Neural progenitor cell (in vitro differentiated cells): ENCODE results near the gene POLA2. TPM values are rescaled to one million over a fixed set of nuclear protein-coding genes. Genes with fewer than 3 reads are reported as not detected.

Experiments used
- DNase-seq: peaks from one replicate; pipeline ENCODE4 v3.0.0-alpha.2; 2016; ENCODE audit warnings: low spot score
- H2AFZ ChIP-seq: fragments of 200-600 bp; sonication (generic); replicated peaks from 2 replicates; pipeline ENCODE4 v1.6.1; 2016; ENCODE audit warnings: antibody characterized with exemption
- H3F3A ChIP-seq: fragments of 200-600 bp; sonication (generic); 2 replicates; pipeline ENCODE4 v1.6.1; 2016; ENCODE audit warnings: antibody characterized with exemption, low read depth
- H3K27ac ChIP-seq: fragments of 200-600 bp; sonication (generic); 2 replicates; pipeline ENCODE4 v1.5.1; 2016; ENCODE audit warnings: mild to moderate bottlenecking
- H3K27me3 ChIP-seq: fragments of 200-600 bp; sonication (generic); 2 replicates; pipeline ENCODE4 v1.6.1; 2016; ENCODE audit warnings: mild to moderate bottlenecking, moderate library complexity
- H3K36me3 ChIP-seq: fragments of 200-600 bp; sonication (generic); 2 replicates; pipeline ENCODE4 v1.5.1; 2016
- H3K4me1 ChIP-seq: fragments of 200-600 bp; sonication (generic); 2 replicates; pipeline ENCODE4 v1.6.1; 2016; ENCODE audit warnings: mixed run types
- H3K4me2 ChIP-seq: fragments of 200-600 bp; sonication (generic); 2 replicates; pipeline ENCODE4 v1.6.1; 2016
- H3K4me3 ChIP-seq: fragments of 200-600 bp; sonication (generic); 2 replicates; pipeline ENCODE4 v1.5.1; 2016
- H3K79me2 ChIP-seq: fragments of 200-600 bp; sonication (generic); 2 replicates; pipeline ENCODE4 v1.6.1; 2016; ENCODE audit warnings: low read depth
- H3K9ac ChIP-seq: fragments of 200-600 bp; sonication (generic); 2 replicates; pipeline ENCODE4 v1.6.1; 2016
- H3K9me3 ChIP-seq: fragments of 200-600 bp; sonication (generic); 2 replicates; pipeline ENCODE4 v1.5.1; 2016; ENCODE audit warnings: low read depth
- H4K20me1 ChIP-seq: fragments of 200-600 bp; sonication (generic); 2 replicates; pipeline ENCODE4 v1.6.1; 2016; ENCODE audit warnings: low read depth
- H3K27ac Mint-ChIP-seq: 3 replicates; pipeline ENCODE4 v1.8.0; 2021; ENCODE audit warnings: mixed read lengths
- H3K27me3 Mint-ChIP-seq: 2 replicates; pipeline ENCODE4 v1.8.0; 2022; ENCODE audit warnings: low read depth, mild to moderate bottlenecking, inconsistent platforms, moderate library complexity, mixed read lengths; ENCODE audit not compliant: insufficient read depth
- H3K36me3 Mint-ChIP-seq: 3 replicates; pipeline ENCODE4 v1.8.0; 2021; ENCODE audit warnings: mixed read lengths
- H3K4me1 Mint-ChIP-seq: 3 replicates; pipeline ENCODE4 v1.8.0; 2021; ENCODE audit warnings: mixed read lengths
- H3K4me3 Mint-ChIP-seq: 3 replicates; pipeline ENCODE4 v1.8.0; 2021; ENCODE audit warnings: mild to moderate bottlenecking, moderate library complexity, mixed read lengths
- H3K9me3 Mint-ChIP-seq: 3 replicates; pipeline ENCODE4 v1.8.0; 2020; ENCODE audit warnings: mixed read lengths
- EZH2 ChIP-seq: fragments of 200-600 bp; sonication (generic); IDR thresholded peaks from 2 replicates; pipeline ENCODE4 v1.6.1; 2017; ENCODE audit warnings: antibody characterized with exemption, mild to moderate bottlenecking, moderate library complexity
- EZH2phosphoT487 ChIP-seq: fragments of 200-600 bp; sonication (generic); IDR thresholded peaks from 2 replicates; pipeline ENCODE4 v1.6.1; 2017; ENCODE audit warnings: antibody characterized with exemption
- total RNA-seq: library from RNA; depleted of rRNA; stranded (reverse); fragments of >200 nt; gene quantifications from 2 replicates; pipeline ENCODE4 v1.2.3, GENCODE V29; 2015; ENCODE audit warnings: low replicate concordance
- TF ChIP-seq, protein P1 (sequence below): fragments of 200-600 bp; sonication (generic); IDR thresholded peaks from 2 replicates; pipeline ENCODE4 v1.5.1; 2017; ENCODE audit warnings: antibody characterized with exemption, mild to moderate bottlenecking

Gene POLA2
- total RNA-seq, 1 donor from 2014 or later = 33.3 TPM

DNA sequence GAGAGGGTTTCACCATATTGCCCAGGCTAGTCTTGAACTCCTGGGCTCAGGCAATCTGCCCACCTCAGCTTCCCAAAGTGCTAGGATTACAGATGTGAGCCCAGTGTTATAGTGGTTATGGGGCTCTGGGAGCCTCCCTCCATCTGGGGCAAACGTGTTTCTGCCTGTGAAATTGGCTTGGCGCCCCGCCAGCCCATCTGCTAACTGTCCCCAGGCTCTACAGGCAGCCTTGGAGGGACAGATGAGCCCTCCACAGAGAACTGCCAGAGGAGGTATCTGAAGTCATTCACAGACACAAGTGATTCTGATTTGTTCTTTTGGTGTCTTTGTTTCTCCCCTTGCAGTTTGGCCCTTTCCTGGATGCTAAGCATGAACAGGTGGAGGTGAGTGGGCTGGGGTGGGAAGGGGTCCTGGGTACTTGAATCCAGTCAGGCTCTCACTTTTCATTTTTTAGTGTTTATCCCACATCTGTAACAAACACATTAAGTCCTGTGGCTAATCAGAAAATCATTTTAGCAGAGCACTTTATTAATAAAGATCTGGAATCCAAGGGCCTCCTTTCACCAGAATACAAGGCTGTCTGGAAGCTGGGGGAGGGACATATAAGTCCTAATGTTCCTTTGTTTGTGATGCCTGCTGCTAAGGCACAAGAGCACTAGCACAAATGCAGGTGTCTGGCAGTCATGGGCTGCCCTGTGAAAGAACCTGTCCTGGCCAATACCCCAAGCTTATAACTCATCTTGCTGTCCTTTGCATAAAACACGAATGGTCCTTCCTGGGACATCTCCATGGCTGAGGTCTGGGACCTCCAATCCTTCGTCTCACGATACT lies 27.2 kb downstream of the POLA2 start:
- Histone ChIP-seq H3K27ac (no peak overlapping the region), H3K9ac (no peak overlapping the region), H4K20me1 (no peaks in the 10 kb centered on the region), H2AFZ (no peak overlapping the region), H3K4me3 (no peak overlapping the region), H3K4me2 (no peak overlapping the region), H3K9me3 (no peaks in the 10 kb centered on the region), H3K36me3 (no peaks in the 10 kb centered on the region), H3K79me2 (no peaks in the 10 kb centered on the region), H3K27me3 (no peaks in the 10 kb centered on the region), H3K4me1 (no peaks in the 10 kb centered on the region), H3F3A (no peaks in the 10 kb centered on the region)
- Mint-ChIP-seq H3K9me3 (no peaks in the 10 kb centered on the region), H3K36me3 (peaks cover 38% of the 10 kb centered on the region), H3K27ac (no peak overlapping the region), H3K4me3 (no peak overlapping the region), H3K4me1 (no peaks in the 10 kb centered on the region), H3K27me3 (peaks cover 2% of the 10 kb centered on the region)
- TF ChIP-seq, protein P1, sequence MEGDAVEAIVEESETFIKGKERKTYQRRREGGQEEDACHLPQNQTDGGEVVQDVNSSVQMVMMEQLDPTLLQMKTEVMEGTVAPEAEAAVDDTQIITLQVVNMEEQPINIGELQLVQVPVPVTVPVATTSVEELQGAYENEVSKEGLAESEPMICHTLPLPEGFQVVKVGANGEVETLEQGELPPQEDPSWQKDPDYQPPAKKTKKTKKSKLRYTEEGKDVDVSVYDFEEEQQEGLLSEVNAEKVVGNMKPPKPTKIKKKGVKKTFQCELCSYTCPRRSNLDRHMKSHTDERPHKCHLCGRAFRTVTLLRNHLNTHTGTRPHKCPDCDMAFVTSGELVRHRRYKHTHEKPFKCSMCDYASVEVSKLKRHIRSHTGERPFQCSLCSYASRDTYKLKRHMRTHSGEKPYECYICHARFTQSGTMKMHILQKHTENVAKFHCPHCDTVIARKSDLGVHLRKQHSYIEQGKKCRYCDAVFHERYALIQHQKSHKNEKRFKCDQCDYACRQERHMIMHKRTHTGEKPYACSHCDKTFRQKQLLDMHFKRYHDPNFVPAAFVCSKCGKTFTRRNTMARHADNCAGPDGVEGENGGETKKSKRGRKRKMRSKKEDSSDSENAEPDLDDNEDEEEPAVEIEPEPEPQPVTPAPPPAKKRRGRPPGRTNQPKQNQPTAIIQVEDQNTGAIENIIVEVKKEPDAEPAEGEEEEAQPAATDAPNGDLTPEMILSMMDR = no peak
- no peak for TF ChIP-seq EZH2phosphoT487
- no peak for TF ChIP-seq EZH2
- DNase-seq = no peak

DNA sequence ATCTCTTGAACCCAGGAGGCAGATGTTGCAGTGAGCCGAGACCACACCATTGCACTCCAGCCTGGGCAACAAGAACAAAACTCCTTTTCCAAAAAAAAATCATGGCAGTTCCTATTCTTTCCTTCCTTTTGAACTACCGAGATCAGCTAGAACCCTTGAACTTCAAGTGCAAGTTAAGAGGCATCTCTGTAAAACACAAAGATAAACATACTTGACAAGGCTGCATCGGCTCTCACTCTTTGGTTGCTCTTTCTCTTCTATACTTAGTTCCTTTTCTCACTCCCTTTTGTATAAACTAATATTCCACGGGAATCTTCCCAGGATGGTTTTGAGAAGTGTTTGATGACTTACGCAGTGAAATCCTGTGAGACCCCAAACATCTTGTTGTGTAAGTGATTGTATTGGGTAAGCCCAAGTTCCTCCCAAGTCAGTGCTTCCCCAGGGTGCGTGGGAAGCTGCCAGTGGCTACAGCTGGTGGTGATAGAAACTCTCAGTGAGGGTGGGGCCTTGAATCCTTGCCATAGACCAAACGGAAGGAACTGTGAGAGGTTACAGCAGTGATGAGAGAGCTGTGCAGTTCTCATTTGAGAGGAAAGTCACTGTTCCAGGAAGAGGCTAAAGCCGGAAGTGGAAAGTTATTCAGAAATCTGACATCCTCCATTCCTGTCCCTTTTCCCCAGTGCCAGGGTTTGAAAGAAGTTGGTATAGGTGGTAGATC lies 28.8 kb downstream of the POLA2 start:
- Mint-ChIP-seq H3K27me3 (peaks cover 2% of the 10 kb centered on the region), H3K9me3 (no peaks in the 10 kb centered on the region), H3K4me1 (no peaks in the 10 kb centered on the region), H3K4me3 (no peak overlapping the region), H3K36me3 (peaks cover 50% of the 10 kb centered on the region), H3K27ac (no peak overlapping the region)
- TF ChIP-seq EZH2 = no peak
- TF ChIP-seq, protein P1 = no peak
- no peak for TF ChIP-seq EZH2phosphoT487
- Histone ChIP-seq H3K27me3 (no peaks in the 10 kb centered on the region), H3K9me3 (no peaks in the 10 kb centered on the region), H3K79me2 (no peaks in the 10 kb centered on the region), H3K4me1 (no peaks in the 10 kb centered on the region), H3F3A (no peaks in the 10 kb centered on the region), H3K9ac (no peak overlapping the region), H2AFZ (no peak overlapping the region), H3K27ac (no peak overlapping the region), H3K36me3 (no peaks in the 10 kb centered on the region), H4K20me1 (no peaks in the 10 kb centered on the region), H3K4me3 (no peak overlapping the region), H3K4me2 (no peak overlapping the region)
- DNase-seq = no peak

DNA sequence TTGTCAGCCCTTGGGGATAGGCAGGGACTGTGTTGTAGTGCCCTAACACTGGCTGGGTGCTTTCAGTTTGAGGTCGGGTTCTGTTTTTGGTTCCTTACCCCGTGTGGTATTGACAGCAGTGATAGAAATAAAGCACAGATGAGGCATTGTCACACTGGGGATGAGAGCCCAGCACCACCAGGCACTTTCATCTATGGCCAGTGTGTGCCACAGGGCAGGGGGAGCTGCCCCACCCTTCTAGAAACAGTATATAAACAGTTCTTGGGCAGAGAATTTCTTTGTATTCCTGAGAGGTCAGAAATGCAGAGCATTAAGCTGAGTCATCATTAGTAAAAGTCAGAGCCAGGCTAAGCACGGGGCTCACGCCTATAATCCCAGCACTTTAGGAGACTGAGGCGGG lies 29.9 kb downstream of the POLA2 start:
- no peak overlapping the region for H3K4me3 ChIP-seq
- no peak for DNase-seq
- H2AFZ ChIP-seq = no peak overlapping the region
- no peaks in the 10 kb centered on the region for H3K9me3 ChIP-seq
- Mint-ChIP-seq H3K4me1 (no peaks in the 10 kb centered on the region), H3K36me3 (peaks cover 54% of the 10 kb centered on the region), H3K9me3 (no peaks in the 10 kb centered on the region), H3K27me3 (peaks cover 2% of the 10 kb centered on the region), H3K4me3 (no peak overlapping the region), H3K27ac (no peak overlapping the region)
- no peak overlapping the region for H3K27ac ChIP-seq
- TF ChIP-seq EZH2 (no peak), EZH2phosphoT487 (no peak)
- TF ChIP-seq, protein P1 = no peak
- no peaks in the 10 kb centered on the region for H3K27me3 ChIP-seq
- no peaks in the 10 kb centered on the region for H3K36me3 ChIP-seq
- no peaks in the 10 kb centered on the region for H3K79me2 ChIP-seq
- no peaks in the 10 kb centered on the region for H3F3A ChIP-seq
- no peaks in the 10 kb centered on the region for H4K20me1 ChIP-seq
- H3K4me1 ChIP-seq = no peaks in the 10 kb centered on the region
- no peak overlapping the region for H3K9ac ChIP-seq
- H3K4me2 ChIP-seq = no peak overlapping the region
